Measurements from ENCODE around the gene DSE. TPM values are rescaled to one million over a fixed set of nuclear protein-coding genes. Genes with fewer than 3 reads are reported as not detected.

DSE gene
- total and polyA plus RNA-seq, 2 donors (not counting 1 experiment from before 2014, with no cell fraction given), result 71.0 to 89.2 TPM

GRCh38 chr6:116491610-116492330 lies 121.0 kb downstream of the DSE start:
- Histone ChIP-seq H3K36me3 (ENCODE audit: control insufficient read depth, insufficient read depth, low read length) (no peaks in the 10 kb centered on the region), H3K9ac (ENCODE audit: insufficient read depth, low read length) (no peak overlapping the region), H3K79me2 (ENCODE audit: control insufficient read depth, insufficient read depth, low read length) (no peaks in the 10 kb centered on the region), H3K27me3 (ENCODE audit: control insufficient read depth, insufficient read depth, low read length) (no peaks in the 10 kb centered on the region), H3K4me2 (ENCODE audit: extremely low read depth, insufficient read depth, low read length) (no peak overlapping the region), H3K4me3 (replicated peaks in 1 of 4; ENCODE audit: control extremely low read depth in 1 of 4, insufficient read depth in 1 of 4, low read depth in 3 of 4, low read length in 4 of 4) (no peak overlapping the region), H2AFZ (ENCODE audit: low read length) (no peak overlapping the region), H4K20me1 (ENCODE audit: control insufficient read depth, extremely low read depth, insufficient read depth, low read length) (no peaks in the 10 kb centered on the region), H3K4me1 (ENCODE audit: control insufficient read depth, extremely low read depth, insufficient read depth, low read length) (no peaks in the 10 kb centered on the region), H3K9me3 (ENCODE audit: control insufficient read depth, insufficient read depth, low read depth, low read length) (no peaks in the 10 kb centered on the region), H3K27ac (ENCODE audit: insufficient read depth, low read length) (no peak overlapping the region)
- no peak for DNase-seq (ENCODE audit: low read depth in 2 of 2)
- TF ChIP-seq CTCF (conservative IDR thresholded peaks at IDR 0.05 in 1 of 2, IDR thresholded peaks at IDR 0.05 in 1 of 2; ENCODE audit: low read depth in 1 of 2, low read length in 2 of 2) (no peak), EZH2 (IDR thresholded peaks at IDR 0.05; ENCODE audit: low read length, missing control alignments) (no peak)

GRCh38 chr6:116492331-116493067 lies 121.8 kb downstream of the DSE start:
- no peaks in the 10 kb centered on the region for H3K4me1 ChIP-seq (ENCODE audit: control insufficient read depth, extremely low read depth, insufficient read depth, low read length)
- H3K4me3 ChIP-seq (replicated peaks in 1 of 4; ENCODE audit: control extremely low read depth in 1 of 4, insufficient read depth in 1 of 4, low read depth in 3 of 4, low read length in 4 of 4), result no peak overlapping the region
- no peaks in the 10 kb centered on the region for H4K20me1 ChIP-seq (ENCODE audit: control insufficient read depth, extremely low read depth, insufficient read depth, low read length)
- no peaks in the 10 kb centered on the region for H3K79me2 ChIP-seq (ENCODE audit: control insufficient read depth, insufficient read depth, low read length)
- no peaks in the 10 kb centered on the region for H3K36me3 ChIP-seq (ENCODE audit: control insufficient read depth, insufficient read depth, low read length)
- H3K9me3 ChIP-seq (ENCODE audit: control insufficient read depth, insufficient read depth, low read depth, low read length), result no peaks in the 10 kb centered on the region
- H3K27me3 ChIP-seq (ENCODE audit: control insufficient read depth, insufficient read depth, low read length), result no peaks in the 10 kb centered on the region
- DNase-seq (ENCODE audit: low read depth in 2 of 2), result peak in 1 of 2 donors; percentile 25
- no peak for TF ChIP-seq EZH2 (IDR thresholded peaks at IDR 0.05; ENCODE audit: low read length, missing control alignments)
- TF ChIP-seq CTCF (conservative IDR thresholded peaks at IDR 0.05 in 1 of 2, IDR thresholded peaks at IDR 0.05 in 1 of 2; ENCODE audit: low read depth in 1 of 2, low read length in 2 of 2), result no peak
- no peak overlapping the region for H2AFZ ChIP-seq (ENCODE audit: low read length)
- H3K4me2 ChIP-seq (ENCODE audit: extremely low read depth, insufficient read depth, low read length), result no peak overlapping the region
- H3K27ac ChIP-seq (ENCODE audit: insufficient read depth, low read length), result no peak overlapping the region
- H3K9ac ChIP-seq (ENCODE audit: insufficient read depth, low read length), result no peak overlapping the region

Other genes with a start within 250 kb of the DSE start
- 1.3 and 40.1 TPM in 2 replicates for gene COL10A1, start 244.8 kb upstream of the DSE start, total RNA-seq
- gene COL10A1, start 244.8 kb upstream of the DSE start, polyA plus RNA-seq, result 17.3 and 82.1 TPM in 2 replicates
- 3.9 and 5.3 TPM in 2 replicates for gene TSPYL4, start 116.9 kb upstream of the DSE start, total RNA-seq
- gene TSPYL4, start 116.9 kb upstream of the DSE start, polyA plus RNA-seq, result 21.6 and 25.0 TPM in 2 replicates
- gene TSPYL1, start 91.0 kb upstream of the DSE start, total RNA-seq, result 83.0 and 93.0 TPM in 2 replicates
- gene TSPYL1, start 91.0 kb upstream of the DSE start, polyA plus RNA-seq, result 73.6 and 82.0 TPM in 2 replicates
- gene CALHM6, start 90.4 kb downstream of the DSE start, total RNA-seq, result 0.33 and 1.0 TPM in 2 replicates
- 0.18 and 1.3 TPM in 2 replicates for gene CALHM6, start 90.4 kb downstream of the DSE start, polyA plus RNA-seq
- 4.1 and 4.4 TPM in 2 replicates for gene CALHM5, start 140.7 kb downstream of the DSE start, total RNA-seq
- 3.2 and 8.3 TPM in 2 replicates for gene CALHM5, start 140.7 kb downstream of the DSE start, polyA plus RNA-seq
- under 0.01 TPM in 2 replicates for gene TRAPPC3L, start 174.7 kb downstream of the DSE start, total RNA-seq
- 0.02 and 0.05 TPM in 2 replicates for gene TRAPPC3L, start 174.7 kb downstream of the DSE start, polyA plus RNA-seq
- not detected in 2 replicates for gene CALHM4, start 182.8 kb downstream of the DSE start, total RNA-seq
- not detected in 2 replicates for gene CALHM4, start 182.8 kb downstream of the DSE start, polyA plus RNA-seq
- gene RWDD1, start 200.6 kb downstream of the DSE start, total RNA-seq, result 21.1 and 22.8 TPM in 2 replicates
- gene RWDD1, start 200.6 kb downstream of the DSE start, polyA plus RNA-seq, result 53.8 and 60.3 TPM in 2 replicates
- under 0.01 and 0.17 TPM in 2 replicates for gene RSPH4A, start 245.5 kb downstream of the DSE start, total RNA-seq
- gene RSPH4A, start 245.5 kb downstream of the DSE start, polyA plus RNA-seq, result 0.14 and 0.18 TPM in 2 replicates